ENCODE measurements around the gene MEOX2. TPM values are rescaled to one million over a fixed set of nuclear protein-coding genes. Genes with fewer than 3 reads are reported as not detected.

Gene MEOX2
- total and polyA plus RNA-seq, 10 of the 15 experiments (the other 5 are each of a cell fraction or from before 2014, with no cell fraction given) = not detected

GRCh38 chr7:15610503-15610902 is 76.0 kb downstream of the MEOX2 start:
- no TSS peak for BruUV-seq (replicated peaks)
- no peak overlapping the region for H3K4me3 ChIP-seq
- H3K4me1 ChIP-seq (ENCODE audit: control insufficient read depth, insufficient read depth, low read length) = no peaks in the 10 kb centered on the region
- TF ChIP-seq ZNF384 (IDR thresholded peaks at IDR 0.05; ENCODE audit: borderline replicate concordance, low read depth, low read length) = no peak
- TF ChIP-seq SMAD1 (IDR thresholded peaks at IDR 0.05; ENCODE audit: low read depth, partially characterized antibody) = no peak
- no peak for TF ChIP-seq MLLT1 (IDR thresholded peaks at IDR 0.05)
- TF ChIP-seq TARDBP (IDR thresholded peaks at IDR 0.05; ENCODE audit: borderline replicate concordance) = no peak
- no peak for TF ChIP-seq HDGF (IDR thresholded peaks at IDR 0.05)
- no peak for TF ChIP-seq RAD21 (IDR thresholded peaks at IDR 0.05; ENCODE audit: insufficient read depth, low read depth, low read length)
- TF ChIP-seq TAF1 (IDR thresholded peaks at IDR 0.05; ENCODE audit: borderline replicate concordance, low read depth, low read length) = no peak
- TF ChIP-seq CEBPB (IDR thresholded peaks at IDR 0.05; ENCODE audit: borderline replicate concordance in 1 of 2, low read depth in 2 of 2, low read length in 2 of 2) = no peak
- no peak for TF ChIP-seq MYC (IDR thresholded peaks at IDR 0.05; ENCODE audit: insufficient read depth, insufficient read length, insufficient replicate concordance, low read length, severe bottlenecking)
- TF ChIP-seq POU2F2 (IDR thresholded peaks at IDR 0.05; ENCODE audit: borderline replicate concordance, low read depth, low read length) = no peak
- no peak for TF ChIP-seq WRNIP1 (IDR thresholded peaks at IDR 0.05; ENCODE audit: borderline replicate concordance, low read depth, low read length)
- TF ChIP-seq GABPA (IDR thresholded peaks at IDR 0.05; ENCODE audit: low read depth) = no peak
- no peak for TF ChIP-seq DPF2 (IDR thresholded peaks at IDR 0.05)
- TF ChIP-seq HCFC1 (IDR thresholded peaks at IDR 0.05; ENCODE audit: low read length) = no peak
- TF ChIP-seq EZH2 (IDR thresholded peaks at IDR 0.05; ENCODE audit: borderline replicate concordance, control insufficient read depth, low read depth, low read length) = no peak
- no peak for TF ChIP-seq PKNOX1 (IDR thresholded peaks at IDR 0.05)
- no peak for TF ChIP-seq SREBF2 (IDR thresholded peaks at IDR 0.05; ENCODE audit: low read length)
- H3K79me2 ChIP-seq (ENCODE audit: control insufficient read depth, insufficient read depth, low read length) = no peaks in the 10 kb centered on the region
- no peak for ATAC-seq
- in situ Hi-C loops (cut with MboI) = no loop called here
- no peak overlapping the region for H3K9ac ChIP-seq (ENCODE audit: control insufficient read depth, insufficient read depth, low read length)
- ChIA-PET POLR2A (no interaction called here), CTCF (interaction anchor here (2.0 to 2.4 kb wide), 2 partner anchors 8 to 11 kb away, joined by 5 to 7 read pairs; no protein-coding TSS in a partner anchor), RAD21 (ENCODE audit: unreplicated experiment) (interaction anchor here (0.9 to 1.3 kb wide), 3 partner anchors 31 to 110 kb away, joined by 3 read pairs; no protein-coding TSS in a partner anchor), SMC1A (ENCODE audit: uncharacterized antibody, unreplicated experiment) (interaction anchor here (0.6 to 3.4 kb wide), 8 partner anchors 10 to 915 kb away, joined by 3 to 18 read pairs (median 7); partner anchors contain the start of gene AGMO)
- intact Hi-C loops (cut with micrococcal nuclease; ENCODE audit: unreplicated experiment) = no loop called here
- no peaks in the 10 kb centered on the region for H3K36me3 ChIP-seq (ENCODE audit: control insufficient read depth in 2 of 2, insufficient read depth in 2 of 2, low read length in 1 of 2)
- WGBS (ENCODE audit: insufficient coverage, insufficient replicate concordance, low lambda C conversion rate, missing lambda C conversion rate) = 15% methylated on average over 2 of the region's 2 CpGs
- no peak overlapping the region for H3K27ac ChIP-seq (ENCODE audit: control insufficient read depth, insufficient read depth)
- no peak overlapping the region for H3K4me2 ChIP-seq (ENCODE audit: control insufficient read depth, insufficient read depth)
- H4K20me1 ChIP-seq (ENCODE audit: control insufficient read depth, insufficient read depth) = no peaks in the 10 kb centered on the region
- no peaks in the 10 kb centered on the region for H3K27me3 ChIP-seq (replicated peaks in 1 of 2; ENCODE audit: control insufficient read depth in 2 of 2, insufficient read depth in 2 of 2, low read length in 1 of 2)
- no peak for FAIRE-seq
- H3K9me3 ChIP-seq (replicated peaks; ENCODE audit: control insufficient read depth, insufficient read depth, low read length) = no peaks in the 10 kb centered on the region
- no peak overlapping the region for H2AFZ ChIP-seq (ENCODE audit: control insufficient read depth, low read depth, low read length)
- no peak for DNase-seq (ENCODE audit: low read depth, low spot score)

Measured in GM12878 (cell line).